ENCODE data around the gene HLA-E. TPM values are rescaled to one million over a fixed set of nuclear protein-coding genes. Genes with fewer than 3 reads are reported as not detected.
"Not testable (repeated sequence)": the region's sequence is repeated elsewhere in the genome, so short reads cannot be mapped to it uniquely, and the experiment has no call there.

HLA-E gene
- total RNA-seq, 1 experiment from 2014 or later: 41.1 TPM

DNA sequence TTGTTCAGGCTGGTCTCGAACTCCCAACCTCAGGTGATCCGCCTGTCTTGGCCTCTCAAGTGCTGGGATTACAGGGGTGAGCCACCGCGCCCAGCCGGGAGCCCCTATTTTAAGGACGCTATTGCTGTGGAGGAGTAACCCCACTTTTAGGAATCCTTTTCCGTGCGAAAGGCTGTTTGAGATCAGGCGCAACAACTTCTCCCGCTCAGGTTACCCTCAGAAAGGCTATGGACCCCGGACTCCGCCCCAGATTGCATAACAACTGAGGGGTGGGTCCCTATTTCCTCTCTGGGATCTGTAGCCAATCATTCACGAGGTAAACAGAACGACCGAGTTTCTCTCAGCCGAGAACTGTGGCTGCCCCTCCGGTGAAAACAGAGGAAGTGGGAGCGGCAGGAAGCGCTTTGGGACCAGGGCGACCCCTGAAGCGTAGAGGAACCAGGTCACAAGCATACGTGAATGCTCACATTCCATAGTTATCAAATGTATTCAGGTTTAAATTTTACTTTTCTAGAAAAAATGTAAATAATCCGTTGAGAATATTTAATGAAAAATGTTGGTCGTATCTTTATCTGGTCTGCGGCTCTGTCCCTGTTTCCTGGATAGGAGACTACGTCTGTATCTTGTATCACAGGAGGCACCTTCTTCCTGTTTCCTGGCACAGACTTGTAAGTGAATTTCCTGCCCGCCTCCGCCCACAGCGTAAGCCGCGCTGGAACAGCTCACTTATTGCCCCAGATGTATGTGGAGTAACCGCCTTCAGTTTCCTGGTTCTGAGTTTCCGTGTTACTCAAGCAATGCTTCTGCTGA lies 26.8 kb downstream of the HLA-E start:
- POLR2A ChIA-PET (ENCODE audit: low non-redundant PET): interaction anchor here (0.7 kb wide), 1 partner anchor 41 kb away, joined by 11 read pairs; the partner anchor contains the start of gene PRR3
- no peaks in the 10 kb centered on the region for H3K27me3 ChIP-seq (replicated peaks; ENCODE audit: insufficient read depth, low read depth, low read length, poor library complexity)

DNA sequence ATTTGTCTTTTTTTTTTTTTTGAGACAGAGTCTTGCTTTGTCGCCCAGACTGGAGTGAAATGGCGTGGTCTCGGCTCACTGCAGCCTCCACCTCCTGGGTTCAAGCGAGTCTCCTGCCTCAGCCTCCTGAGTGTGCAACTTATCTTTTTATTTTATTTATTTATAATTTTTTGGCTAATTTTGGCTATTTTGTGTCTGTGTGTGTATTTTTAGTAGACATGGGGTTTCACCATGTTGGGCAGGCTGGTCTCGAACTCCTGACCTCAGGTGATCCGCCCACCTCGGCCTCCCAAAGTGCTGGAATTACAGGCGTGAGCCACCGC lies 27.4 kb downstream of the HLA-E start:
- intact Hi-C loops (cut with micrococcal nuclease; ENCODE audit: unreplicated experiment): loop anchor here (1.0 kb wide), 1 partner anchor 27 kb away; the partner anchor contains the start of gene HLA-E
- Histone ChIP-seq H3K4me3 (ENCODE audit: low read depth, low read length, poor library complexity, severe bottlenecking) (peak overlapping the region; percentile 44), H3K27ac (ENCODE audit: low read depth, low read length, poor library complexity, severe bottlenecking) (peak overlapping the region; percentile 79)
- H3K27me3 ChIP-seq (replicated peaks; ENCODE audit: insufficient read depth, low read depth, low read length, poor library complexity); DNase-seq (ENCODE audit: low spot score); H3K36me3 ChIP-seq (ENCODE audit: insufficient read depth, low read length, poor library complexity, severe bottlenecking); H3K4me1 ChIP-seq (ENCODE audit: insufficient read depth, low read length, poor library complexity, severe bottlenecking); H3K9me3 ChIP-seq (ENCODE audit: low read depth, low read length, poor library complexity, severe bottlenecking); BruUV-seq (replicated peaks): not testable (repeated sequence)
- POLR2A ChIA-PET (ENCODE audit: low non-redundant PET): interaction anchor here (0.7 kb wide), 1 partner anchor 41 kb away, joined by 11 read pairs; the partner anchor contains the start of gene PRR3
- CTCF ChIA-PET: interaction anchor here (0.6 to 0.7 kb wide), 5 partner anchors 17 to 549 kb away, joined by 3 to 6 read pairs (median 3); no protein-coding TSS in a partner anchor

More for the DNA sequence above, 26.8 kb downstream of the HLA-E start:
- intact Hi-C loops (cut with micrococcal nuclease; ENCODE audit: unreplicated experiment): loop anchor here (1.0 kb wide), 1 partner anchor 27 kb away; the partner anchor contains the start of gene HLA-E
- CTCF ChIA-PET: interaction anchor here (0.6 to 0.7 kb wide), 5 partner anchors 16 to 550 kb away, joined by 3 to 6 read pairs (median 3); no protein-coding TSS in a partner anchor
- Histone ChIP-seq H3K4me3 (ENCODE audit: low read depth, low read length, poor library complexity, severe bottlenecking) (peak overlapping the region; percentile 44), H3K36me3 (ENCODE audit: insufficient read depth, low read length, poor library complexity, severe bottlenecking) (no peaks in the 10 kb centered on the region), H3K27ac (ENCODE audit: low read depth, low read length, poor library complexity, severe bottlenecking) (peak overlapping the region; percentile 79), H3K9me3 (ENCODE audit: low read depth, low read length, poor library complexity, severe bottlenecking) (no peaks in the 10 kb centered on the region), H3K4me1 (ENCODE audit: insufficient read depth, low read length, poor library complexity, severe bottlenecking) (no peaks in the 10 kb centered on the region)
- peak; percentile 96 for DNase-seq (ENCODE audit: low spot score)
- no peak for TF ChIP-seq CTCF (conservative IDR thresholded peaks at IDR 0.05; ENCODE audit: low read depth, low read length)
- no peak for TF ChIP-seq EZH2 (IDR thresholded peaks at IDR 0.05; ENCODE audit: borderline replicate concordance, low read depth, low read length, poor library complexity, severe bottlenecking)
- BruUV-seq (replicated peaks): no TSS peak

DNA sequence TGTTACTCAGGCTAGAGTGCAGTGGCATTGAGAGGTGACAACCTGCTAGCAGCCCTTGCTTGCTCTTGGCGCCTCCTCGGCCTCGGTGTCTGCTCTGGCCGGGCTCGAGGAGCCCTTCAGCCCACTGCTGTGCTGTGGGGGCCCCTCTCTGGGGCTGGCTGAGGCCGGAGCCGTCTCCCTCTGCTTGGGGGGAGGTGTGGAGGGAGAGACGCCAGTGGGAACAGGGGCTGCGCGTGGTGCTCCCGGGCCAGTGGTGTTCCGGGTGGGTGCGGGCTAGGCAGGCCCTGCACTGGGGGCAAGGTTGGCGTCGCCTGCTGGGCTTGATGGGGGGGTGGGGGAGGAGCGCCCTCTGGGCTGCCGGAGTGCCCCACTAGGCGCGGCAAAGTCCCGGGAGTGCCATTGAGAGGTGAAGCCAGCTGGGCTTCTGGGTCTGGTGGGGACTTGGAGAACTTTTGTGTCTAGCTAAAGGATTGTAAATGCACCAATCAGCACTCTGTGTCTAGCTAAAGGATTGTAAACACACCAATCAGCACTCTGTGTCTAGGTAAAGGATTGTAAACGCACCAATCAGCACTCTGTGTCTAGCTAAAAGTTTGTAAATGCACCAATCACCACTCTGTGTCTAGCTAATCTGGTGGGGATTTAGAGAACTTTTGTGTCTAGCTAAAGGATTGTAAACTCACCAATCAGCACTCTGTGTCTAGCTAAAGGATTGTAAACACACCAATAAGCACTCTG lies 28.6 kb downstream of the HLA-E start:
- H3K4me1 ChIP-seq (ENCODE audit: insufficient read depth, low read length, poor library complexity, severe bottlenecking); BruUV-seq (replicated peaks); H3K36me3 ChIP-seq (ENCODE audit: insufficient read depth, low read length, poor library complexity, severe bottlenecking); H3K4me3 ChIP-seq (ENCODE audit: low read depth, low read length, poor library complexity, severe bottlenecking); H3K27ac ChIP-seq (ENCODE audit: low read depth, low read length, poor library complexity, severe bottlenecking); intact Hi-C loops (cut with micrococcal nuclease; ENCODE audit: unreplicated experiment); H3K27me3 ChIP-seq (replicated peaks; ENCODE audit: insufficient read depth, low read depth, low read length, poor library complexity); POLR2A ChIA-PET (ENCODE audit: low non-redundant PET); DNase-seq (ENCODE audit: low spot score); H3K9me3 ChIP-seq (ENCODE audit: low read depth, low read length, poor library complexity, severe bottlenecking): not testable (repeated sequence)
- CTCF ChIA-PET: interaction anchor here (1.0 kb wide), 1 partner anchor 24 kb away, joined by 3 read pairs; no protein-coding TSS in a partner anchor

- CTCF ChIA-PET: interaction anchor here (1.0 kb wide), 1 partner anchor 25 kb away, joined by 3 read pairs; no protein-coding TSS in a partner anchor
- POLR2A ChIA-PET (ENCODE audit: low non-redundant PET); H3K4me1 ChIP-seq (ENCODE audit: insufficient read depth, low read length, poor library complexity, severe bottlenecking); H3K36me3 ChIP-seq (ENCODE audit: insufficient read depth, low read length, poor library complexity, severe bottlenecking); H3K4me3 ChIP-seq (ENCODE audit: low read depth, low read length, poor library complexity, severe bottlenecking); H3K9me3 ChIP-seq (ENCODE audit: low read depth, low read length, poor library complexity, severe bottlenecking); H3K27me3 ChIP-seq (replicated peaks; ENCODE audit: insufficient read depth, low read depth, low read length, poor library complexity); intact Hi-C loops (cut with micrococcal nuclease; ENCODE audit: unreplicated experiment); BruUV-seq (replicated peaks); H3K27ac ChIP-seq (ENCODE audit: low read depth, low read length, poor library complexity, severe bottlenecking): not testable (repeated sequence)
- DNase-seq (ENCODE audit: low spot score): peak; percentile 33
These were observed 29.3 kb downstream of the HLA-E start for GRCh38 chr6:30518505-30519145.

Data from A673 (cell line).